HG02759 (cell line): Measurements from ENCODE around the gene OR52N1.

Source experiments
- ATAC-seq: cut with Tn5 transposase; IDR thresholded peaks from one replicate; pipeline ENCODE4 v1.9.1; 2021; ENCODE audit warnings: mild to moderate bottlenecking, moderate library complexity; ENCODE audit not compliant: unreplicated experiment

Gene OR52N1

GRCh38 chr11:5791165-5791564, at the start of gene OR52N1:
TSS of gene OR52N1 (minus strand) at chr11:5791265. CDS start at chr11:5788816, 2,449 bp downstream.
- ATAC-seq = no peak

GRCh38 chr11:5837695-5838094, 46.6 kb upstream of the OR52N1 start:
- ATAC-seq = no peak

- ATAC-seq = no peak
These were observed 42.4 kb upstream of the OR52N1 start for GRCh38 chr11:5833446-5833845.

- ATAC-seq = no peak
These were observed 40.2 kb upstream of the OR52N1 start for GRCh38 chr11:5831196-5831829.

DNA sequence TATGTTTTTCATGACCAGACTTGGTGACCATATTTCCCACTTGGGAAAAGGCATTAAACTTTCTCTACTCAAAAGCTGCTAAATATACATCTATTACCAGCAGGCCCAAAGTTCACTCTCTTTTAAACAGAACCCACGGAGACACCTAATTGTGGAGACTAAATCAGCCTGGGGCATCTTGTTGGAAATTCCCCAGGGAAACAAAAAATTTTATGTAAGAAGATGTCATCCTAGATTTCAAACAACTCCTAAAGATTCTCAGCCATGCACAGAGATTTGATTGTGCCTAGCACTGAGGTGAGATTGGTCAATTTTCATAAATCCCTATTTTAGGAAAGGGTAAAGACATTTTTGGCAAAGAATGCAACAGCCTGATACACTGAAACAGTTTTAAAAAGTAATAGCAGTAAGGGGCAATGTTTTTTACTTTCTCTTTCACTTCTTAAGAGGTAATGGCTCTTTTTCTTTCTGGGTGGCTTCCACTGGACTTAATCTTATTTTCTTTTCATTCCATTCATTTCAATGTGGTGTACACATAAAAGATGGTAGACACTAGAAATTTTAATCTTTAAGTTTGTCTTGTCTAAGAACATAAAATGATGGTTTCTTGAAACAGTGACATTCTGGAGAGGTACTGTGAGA, 27.3 kb upstream of the OR52N1 start:
- ATAC-seq = peak; percentile 72

DNA sequence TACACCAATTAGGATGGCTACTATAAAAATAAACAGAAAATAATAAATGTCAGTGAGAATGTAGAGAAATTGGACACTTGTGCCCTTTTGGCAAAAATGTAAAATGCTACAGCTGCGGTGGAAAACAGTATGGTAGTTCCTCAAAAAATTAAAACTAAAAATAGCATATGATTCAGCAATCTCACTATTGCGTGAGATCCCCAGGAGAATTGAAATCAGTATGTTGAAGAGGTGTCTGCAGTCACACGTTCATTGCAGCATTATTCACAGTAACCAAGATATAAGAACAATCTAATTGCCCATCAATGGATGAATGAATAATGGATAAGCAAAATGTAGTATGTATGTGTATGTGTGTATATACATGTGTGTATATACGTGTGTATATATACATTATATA, 24.5 kb upstream of the OR52N1 start:
- no peak for ATAC-seq

DNA sequence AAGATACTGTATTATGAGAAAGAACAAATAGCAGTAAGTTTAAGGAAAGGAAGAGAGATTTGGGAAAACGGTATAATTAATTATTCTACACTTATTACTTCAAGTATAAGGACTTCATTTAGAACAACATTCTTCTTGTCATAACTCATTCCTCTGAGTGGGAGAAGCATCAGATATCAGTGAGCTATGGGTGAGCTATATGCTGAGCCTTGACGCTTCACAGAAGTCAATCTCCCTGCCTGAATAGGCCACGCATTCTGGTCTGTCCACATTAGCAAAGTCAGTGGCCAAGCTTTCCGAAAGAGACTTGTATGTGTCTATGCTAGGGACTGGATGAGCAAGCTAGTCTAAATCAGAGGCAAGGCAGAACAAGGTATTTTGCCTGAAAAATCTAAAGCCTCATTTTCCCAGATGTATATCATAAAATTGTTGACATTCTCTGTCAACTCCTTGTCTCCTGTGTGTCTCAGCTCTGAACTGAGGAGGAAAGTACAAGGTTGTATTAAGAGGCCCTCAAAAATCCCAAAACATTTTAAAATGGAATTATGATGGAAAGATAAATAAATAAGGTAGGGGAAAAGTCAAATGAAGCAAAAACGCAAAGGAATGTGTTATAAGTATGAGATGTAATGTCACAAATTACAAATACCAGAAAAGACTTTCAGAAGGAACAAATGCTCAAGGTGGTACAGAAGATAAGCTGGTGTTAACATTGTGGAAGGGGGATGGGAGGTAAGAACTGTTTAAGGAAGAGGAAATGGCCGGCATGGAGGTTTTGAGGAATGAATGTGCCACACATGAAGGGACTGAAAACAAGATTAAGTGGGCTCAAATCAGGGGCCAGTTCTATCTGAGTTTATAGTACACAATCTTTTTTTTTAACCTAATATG, 19.1 kb upstream of the OR52N1 start:
- no peak for ATAC-seq

GRCh38 chr11:5809122-5809519, 18.1 kb upstream of the OR52N1 start:
- ATAC-seq = peak; percentile 28

DNA sequence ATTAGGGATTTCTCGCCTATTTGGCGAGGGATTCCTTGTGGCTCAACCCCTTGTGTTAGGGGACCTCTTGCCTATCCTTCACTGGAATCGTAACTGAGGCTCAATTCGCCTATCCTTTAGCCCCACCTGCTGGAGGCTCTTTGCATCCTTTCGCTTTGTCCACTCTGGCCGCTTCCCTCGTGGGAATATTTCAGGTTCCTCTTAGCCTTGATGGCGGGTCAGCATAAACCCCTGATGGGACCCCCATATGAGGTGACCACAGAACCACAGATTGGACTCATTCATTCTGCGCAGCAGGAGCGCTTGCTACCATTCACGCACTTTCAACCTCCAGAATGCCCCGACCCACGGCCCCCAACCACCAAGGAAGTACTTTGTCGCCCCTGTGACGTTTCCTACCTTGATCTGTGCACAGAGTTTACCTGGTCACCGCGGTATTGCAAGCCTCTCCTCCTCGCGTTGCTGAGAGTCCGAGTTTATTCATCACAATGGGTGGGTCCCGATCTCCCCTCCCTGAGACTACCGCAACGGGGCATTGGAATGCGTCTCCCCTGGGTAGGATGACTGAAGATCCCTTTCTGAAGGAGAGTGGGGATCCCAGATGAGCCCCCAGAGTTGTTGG, 17.5 kb upstream of the OR52N1 start, which contains the start of gene OR52N2:
TSS of gene OR52N2 (plus strand) at position 425 of the 622 bp plus-strand sequence. CDS start 11,412 bp downstream, outside the sequence.
- ATAC-seq = peak; percentile 94

GRCh38 chr11:5807580-5807979, 16.5 kb upstream of the OR52N1 start:
- ATAC-seq = no peak

GRCh38 chr11:5803982-5804381, 12.9 kb upstream of the OR52N1 start:
- ATAC-seq = no peak

- no peak for ATAC-seq
These were observed 5.5 kb upstream of the OR52N1 start for GRCh38 chr11:5796541-5796940.

- no peak for ATAC-seq
These were observed 7.8 kb downstream of the OR52N1 start, which contains the start of gene OR52N5 for GRCh38 chr11:5783255-5783654. TSS of gene OR52N5 (minus strand) at chr11:5783355. CDS start at chr11:5778634, 4,721 bp downstream.

DNA sequence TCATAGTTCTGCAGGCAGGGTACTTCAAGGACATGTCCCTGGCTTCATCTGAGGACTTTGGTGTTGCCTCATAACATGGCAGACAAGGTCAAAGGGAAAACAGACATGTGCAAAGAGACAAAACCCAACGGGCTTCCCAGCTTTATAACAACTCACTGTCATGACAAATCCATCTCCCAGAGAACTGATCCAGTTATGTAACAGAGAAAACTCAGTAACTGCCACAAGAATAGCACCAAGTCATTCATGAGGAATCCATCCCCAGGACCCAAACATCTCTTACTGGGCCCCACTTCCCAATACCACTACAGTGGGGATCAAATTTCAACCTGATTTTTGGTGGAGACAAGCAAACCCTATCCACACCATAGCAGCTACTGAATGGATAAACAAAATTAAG, 24.0 kb downstream of the OR52N1 start:
- ATAC-seq = no peak

DNA sequence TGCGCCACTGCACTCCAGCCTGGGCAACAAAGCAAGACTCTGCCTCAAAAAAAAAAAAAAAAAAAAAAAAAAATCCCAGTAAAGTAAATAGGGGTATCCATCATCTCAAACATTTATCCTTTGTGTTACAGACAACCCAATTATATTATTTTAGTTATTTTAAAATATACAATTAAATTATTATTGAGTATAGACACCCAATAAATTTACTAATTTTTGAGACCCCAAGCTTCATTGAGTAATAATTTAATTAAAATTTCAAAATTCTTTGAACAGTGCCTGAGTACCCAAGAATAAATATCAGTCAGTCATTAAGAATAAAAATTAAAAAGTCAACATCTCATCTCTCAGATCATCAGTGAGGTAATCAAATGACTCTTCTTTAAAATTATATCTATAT, 37.1 kb downstream of the OR52N1 start, which contains the start of gene OR52N4:
TSS of gene OR52N4 (plus strand) at position 301 of the 400 bp plus-strand sequence. CDS start 498 bp downstream, outside the sequence.
- no peak for ATAC-seq

- ATAC-seq = no peak
These were observed 41.2 kb downstream of the OR52N1 start for GRCh38 chr11:5749836-5750235.

DNA sequence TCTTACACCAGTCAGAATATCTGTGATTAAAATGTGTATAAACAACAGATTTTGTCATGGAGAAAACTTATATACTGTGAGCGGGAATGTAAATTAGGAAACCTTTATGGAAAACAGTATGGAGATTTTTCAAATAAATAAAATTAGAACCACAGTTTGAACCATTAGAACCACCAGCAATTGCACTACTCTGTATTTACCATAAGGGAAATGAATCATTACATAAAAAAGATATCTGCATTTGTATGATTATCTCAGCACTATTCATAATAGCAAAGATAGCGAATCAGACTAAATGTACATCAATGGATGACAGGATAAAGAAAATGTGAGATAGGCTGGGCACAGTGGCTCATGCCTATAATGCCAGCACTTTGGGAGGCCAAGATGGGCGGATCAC, 44.5 kb downstream of the OR52N1 start:
- no peak for ATAC-seq

- ATAC-seq = no peak
These were observed 52.6 kb downstream of the OR52N1 start for GRCh38 chr11:5738431-5738830.

- no peak for ATAC-seq
These were observed 53.2 kb downstream of the OR52N1 start for GRCh38 chr11:5737670-5738392.

DNA sequence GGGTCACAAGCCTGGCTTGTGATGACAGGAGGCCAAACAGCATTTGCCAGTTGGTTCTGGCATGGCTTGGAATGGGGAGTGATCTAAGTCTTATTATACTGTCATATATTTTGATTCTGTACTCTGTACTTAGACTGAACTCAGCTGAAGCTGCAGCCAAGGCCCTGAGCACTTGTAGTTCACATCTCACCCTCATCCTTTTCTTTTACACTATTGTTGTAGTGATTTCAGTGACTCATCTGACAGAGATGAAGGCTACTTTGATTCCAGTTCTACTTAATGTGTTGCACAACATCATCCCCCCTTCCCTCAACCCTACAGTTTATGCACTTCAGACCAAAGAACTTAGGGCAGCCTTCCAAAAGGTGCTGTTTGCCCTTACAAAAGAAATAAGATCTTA, 54.0 kb downstream of the OR52N1 start:
- ATAC-seq = no peak
